GM19397 (cell line): ENCODE results near the gene MARF1.
"Not testable (repeated sequence)": the region's sequence is repeated elsewhere in the genome, so short reads cannot be mapped to it uniquely, and the experiment has no call there.

ENCODE experiments used
- ATAC-seq: cut with Tn5 transposase; IDR thresholded peaks from one replicate; pipeline ENCODE4 v1.9.1; 2021; ENCODE audit warnings: mild to moderate bottlenecking, moderate library complexity; ENCODE audit not compliant: unreplicated experiment

The MARF1 gene

DNA sequence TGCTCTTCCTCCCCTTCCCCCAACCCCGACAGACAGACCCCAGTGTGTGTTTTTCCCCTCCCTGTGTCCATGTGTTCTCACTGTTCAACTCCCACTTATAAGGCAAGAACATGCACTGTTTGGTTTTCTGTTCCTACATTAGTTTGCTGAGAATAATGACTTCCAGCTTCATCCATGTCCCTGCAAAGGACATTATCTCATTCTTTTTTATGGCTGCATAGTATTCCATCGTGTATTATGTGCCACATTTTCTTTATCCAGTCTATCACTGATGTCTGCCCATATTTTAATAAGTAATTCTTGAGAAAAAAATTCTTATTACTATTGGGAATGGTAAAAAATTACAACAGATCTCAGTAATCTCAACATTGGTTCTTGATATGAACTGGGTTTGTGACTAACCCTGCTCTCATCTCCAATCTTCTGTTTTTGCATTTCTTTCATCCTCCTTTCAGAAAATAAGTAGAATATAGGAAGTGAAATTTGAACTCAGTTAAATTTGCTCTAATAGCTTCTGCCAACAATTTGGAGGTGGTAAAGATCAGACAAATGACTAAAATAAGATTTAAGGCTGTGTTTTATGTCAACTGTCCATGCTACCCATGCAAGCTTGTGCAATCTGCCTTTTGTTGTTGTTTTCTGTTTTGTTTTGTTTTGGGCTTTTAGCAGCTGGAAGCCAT lies 11.1 kb downstream of the MARF1 start:
- no peak for ATAC-seq

DNA sequence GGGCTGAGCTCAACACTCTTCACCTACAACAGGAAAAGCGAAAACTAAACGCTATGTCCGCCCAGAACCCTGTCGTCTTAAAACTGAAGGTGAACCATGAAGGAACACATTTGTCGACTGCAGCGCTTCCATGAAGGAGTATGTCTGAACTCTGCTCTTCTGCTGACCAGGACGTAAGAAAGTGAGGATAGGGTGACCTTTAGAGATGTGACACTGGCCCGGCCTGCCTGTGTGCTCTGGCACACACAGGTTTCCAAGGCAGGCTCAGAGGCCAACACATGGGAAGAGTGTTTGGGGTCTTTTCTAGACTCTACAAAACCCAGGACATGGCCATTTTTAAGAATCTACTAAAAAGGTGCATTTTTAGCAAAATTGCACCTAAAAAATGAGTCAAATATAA lies 21.1 kb downstream of the MARF1 start:
- ATAC-seq = no peak

DNA sequence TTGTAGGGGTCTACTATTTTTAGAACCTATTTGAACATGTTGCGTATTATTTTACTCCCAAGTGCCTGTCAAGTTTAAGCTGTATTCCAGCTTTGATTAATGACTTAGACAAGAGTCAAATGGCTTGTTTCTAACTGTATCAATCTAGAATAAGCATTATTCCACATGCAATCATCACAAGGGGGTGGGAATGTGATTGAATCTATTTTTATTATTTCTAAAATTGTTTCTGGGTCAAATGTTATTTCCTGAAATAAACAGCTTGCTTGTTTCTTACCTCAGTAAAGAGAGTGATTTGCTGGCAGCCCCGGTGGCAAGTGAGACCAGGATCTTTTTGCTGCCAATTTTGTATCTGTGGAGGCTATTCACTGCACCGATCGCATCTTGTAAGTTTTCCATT lies 21.5 kb downstream of the MARF1 start:
- ATAC-seq = no peak

DNA sequence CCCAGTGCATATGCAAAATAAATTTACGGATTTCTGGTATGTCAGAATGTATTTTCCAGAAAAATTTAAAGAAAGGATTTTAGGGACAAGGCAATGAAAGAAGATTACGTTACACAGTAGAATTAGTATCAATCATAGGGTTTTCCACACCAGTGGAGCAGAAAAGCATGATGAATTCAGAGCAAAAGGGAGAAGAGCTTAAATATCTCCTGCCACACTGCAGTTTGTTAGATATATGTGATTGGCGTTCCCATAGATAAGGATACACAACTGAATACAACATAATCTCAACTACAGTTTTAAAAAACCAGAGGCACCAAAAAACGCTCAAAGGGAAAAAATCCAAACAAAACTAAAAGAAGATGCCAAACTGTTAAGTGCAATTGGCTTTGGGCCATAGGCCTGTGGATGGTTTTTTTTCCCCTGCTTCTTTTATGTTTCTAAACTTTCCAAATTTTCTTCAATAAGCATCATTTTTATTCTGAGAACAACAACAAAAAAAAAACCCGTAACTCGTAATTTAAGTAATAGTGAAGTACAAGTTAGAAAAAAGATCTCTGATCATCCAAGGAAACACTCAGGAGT lies 22.3 kb downstream of the MARF1 start:
- ATAC-seq = no peak

DNA sequence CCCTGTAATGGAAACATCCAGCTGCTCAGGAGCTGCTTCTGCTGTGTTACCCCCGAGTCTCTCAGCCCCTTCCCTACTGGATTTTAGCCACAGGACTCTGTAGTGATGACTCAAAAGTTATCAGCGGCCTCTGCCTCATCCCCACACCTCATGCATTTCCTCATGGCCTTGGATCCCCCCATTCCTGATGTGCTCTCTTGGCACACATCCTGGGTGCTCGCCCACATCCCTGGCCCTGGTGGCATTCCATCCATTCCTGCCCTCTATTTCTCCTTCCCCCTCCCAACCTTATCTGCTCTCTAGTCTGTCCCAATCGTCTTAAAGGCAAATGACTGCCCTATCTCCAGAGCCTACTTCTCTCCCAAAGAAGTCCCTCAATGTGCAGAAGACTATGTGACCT lies 24.6 kb downstream of the MARF1 start:
- ATAC-seq = no peak

DNA sequence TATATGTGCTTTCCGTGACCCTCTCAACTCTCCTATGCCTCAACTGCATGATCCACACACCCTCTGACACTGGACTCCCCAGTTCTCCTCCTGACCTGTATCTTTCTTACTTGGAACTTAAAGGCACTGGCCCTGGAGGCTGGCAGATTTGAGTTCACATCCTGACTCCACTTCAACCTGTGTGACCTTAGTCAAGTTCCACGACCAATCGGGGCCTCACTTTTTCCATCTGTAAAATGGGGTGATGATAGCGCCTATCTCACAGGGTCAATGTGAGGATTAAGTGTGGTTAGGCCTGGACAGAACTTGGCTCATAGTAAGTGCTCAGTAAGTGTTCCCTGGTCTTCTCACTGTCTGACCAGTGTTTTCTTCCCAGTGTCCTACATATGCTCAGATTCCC lies 25.1 kb downstream of the MARF1 start:
- ATAC-seq = no peak

DNA sequence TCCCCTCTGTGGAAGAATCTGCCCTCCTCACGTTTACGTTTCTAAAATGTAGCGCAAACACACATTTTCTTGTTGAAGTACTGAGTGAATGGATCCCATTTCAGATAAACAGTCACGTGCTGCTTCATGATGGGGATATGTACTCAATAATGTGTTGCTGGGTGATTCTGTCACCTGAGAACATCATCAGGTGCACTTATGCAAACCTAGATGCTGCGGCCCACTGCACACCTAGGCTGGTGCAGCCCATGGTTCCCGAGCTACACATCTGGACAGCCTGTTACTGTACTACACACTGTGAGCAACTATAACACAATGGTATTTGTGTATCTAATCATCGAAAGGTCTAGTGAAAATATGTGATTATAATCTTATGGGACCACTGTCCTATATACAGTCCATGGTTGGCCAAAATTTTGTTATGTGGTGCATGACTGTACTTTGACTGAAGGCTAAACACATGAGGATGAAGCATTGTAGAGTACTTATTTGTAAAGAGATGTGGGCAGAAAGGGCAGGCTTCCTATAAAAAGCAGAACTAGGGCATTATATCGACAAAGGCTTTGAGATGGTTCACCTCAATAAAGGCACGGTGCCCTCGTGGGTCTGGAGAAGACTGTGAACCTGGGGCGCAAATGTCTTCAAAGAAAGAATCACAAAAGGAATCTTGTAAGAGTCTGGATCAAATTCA lies 26.3 kb downstream of the MARF1 start:
- no peak for ATAC-seq

DNA sequence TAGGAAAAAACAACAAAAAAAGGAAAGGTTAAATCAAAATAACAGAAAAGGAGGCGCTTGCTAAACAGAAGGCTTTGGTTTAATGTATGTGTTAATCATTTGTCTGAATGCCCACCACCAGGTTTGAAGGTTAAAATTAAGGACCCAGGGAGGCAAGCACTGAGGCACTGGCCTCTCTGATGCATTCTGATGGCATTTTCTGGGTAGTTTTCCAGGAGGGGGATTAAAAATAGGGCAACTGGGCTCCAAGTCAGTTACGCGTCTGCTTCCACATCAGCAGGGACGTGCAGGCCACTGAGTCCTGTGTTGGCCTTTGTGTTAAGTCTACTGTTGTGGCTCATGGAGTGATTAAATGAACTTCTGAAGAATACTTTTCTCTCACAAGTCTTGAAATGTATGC lies 26.9 kb downstream of the MARF1 start:
- no peak for ATAC-seq

DNA sequence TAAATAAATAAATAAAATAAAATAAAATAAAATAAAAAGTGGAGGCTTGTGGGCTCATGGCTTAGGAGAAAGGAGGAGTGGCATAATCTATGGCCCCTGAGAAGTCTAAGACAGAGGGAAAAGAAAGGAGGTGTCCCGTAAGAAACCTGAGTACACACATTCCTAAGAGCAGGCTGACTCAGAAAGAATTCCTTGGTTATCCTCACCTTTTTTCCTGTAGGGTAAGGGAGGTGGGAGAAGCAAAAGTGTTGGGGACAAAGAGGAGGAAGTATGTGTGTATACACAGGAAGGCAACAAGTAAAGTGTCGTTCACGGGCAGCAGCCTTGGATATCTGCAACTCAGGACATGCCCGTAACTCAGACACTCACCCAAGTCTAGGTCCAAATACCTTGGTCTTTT lies 29.3 kb downstream of the MARF1 start:
- no peak for ATAC-seq

DNA sequence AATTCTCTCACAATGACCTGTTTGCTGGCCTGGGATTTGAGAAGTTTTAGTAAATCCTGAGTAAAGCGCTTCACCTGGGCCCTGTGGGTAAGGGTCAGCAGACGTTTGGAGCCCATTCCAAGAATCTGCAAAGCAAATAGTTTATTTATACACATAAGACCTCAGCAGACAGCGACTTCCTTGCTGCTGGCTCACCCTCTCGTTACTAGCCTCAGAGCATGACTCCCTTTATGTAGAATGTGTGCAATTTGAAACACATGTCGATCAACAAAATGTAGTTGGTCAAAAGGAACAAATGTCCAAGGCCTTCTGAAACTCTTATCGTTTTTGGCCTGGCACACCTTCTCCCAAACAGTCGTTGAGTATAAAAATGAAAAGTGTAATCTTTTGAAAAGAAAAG lies 31.3 kb downstream of the MARF1 start:
- ATAC-seq = no peak

DNA sequence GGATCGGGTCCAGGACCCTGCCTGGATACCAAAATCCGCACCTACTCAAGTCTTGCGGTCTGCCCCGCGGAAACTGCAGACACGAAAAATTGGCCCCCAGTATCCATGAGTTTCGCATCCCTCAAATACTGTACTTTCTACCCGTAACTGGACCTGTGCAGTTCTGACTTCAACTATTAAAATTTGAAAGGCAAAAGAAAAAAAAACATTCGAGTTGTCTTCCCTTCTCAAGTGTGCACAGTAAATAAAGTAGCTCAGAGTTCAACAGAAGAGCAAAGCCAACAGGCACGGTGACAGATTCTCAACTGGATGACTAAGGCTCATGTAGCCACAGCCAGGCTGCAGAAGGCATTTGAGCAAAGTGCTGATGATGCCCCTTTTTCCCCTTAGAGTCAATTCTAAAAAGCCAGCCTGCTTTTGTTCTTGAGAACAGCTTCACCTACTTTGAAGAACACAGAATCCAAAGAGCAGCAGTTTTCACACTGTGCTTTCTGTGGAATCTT lies 32.5 kb downstream of the MARF1 start:
- no peak for ATAC-seq

DNA sequence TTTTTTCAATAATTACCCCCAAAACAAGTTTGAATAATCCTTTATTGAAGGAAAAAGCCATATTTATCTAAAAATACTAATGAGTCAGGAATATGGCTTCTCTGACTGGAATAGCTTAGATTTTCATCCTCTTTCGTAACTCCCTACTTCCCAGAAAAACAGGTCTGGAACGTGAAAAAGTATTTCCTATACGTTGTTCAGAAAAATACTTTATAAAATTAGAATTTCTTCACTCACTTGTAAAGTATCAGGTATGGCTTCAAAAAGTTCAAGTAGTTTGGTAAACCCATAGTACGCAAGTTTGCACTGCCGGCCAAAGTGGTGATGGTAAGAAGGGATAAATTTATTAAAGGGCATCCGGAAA lies 33.7 kb downstream of the MARF1 start:
- ATAC-seq = no peak

DNA sequence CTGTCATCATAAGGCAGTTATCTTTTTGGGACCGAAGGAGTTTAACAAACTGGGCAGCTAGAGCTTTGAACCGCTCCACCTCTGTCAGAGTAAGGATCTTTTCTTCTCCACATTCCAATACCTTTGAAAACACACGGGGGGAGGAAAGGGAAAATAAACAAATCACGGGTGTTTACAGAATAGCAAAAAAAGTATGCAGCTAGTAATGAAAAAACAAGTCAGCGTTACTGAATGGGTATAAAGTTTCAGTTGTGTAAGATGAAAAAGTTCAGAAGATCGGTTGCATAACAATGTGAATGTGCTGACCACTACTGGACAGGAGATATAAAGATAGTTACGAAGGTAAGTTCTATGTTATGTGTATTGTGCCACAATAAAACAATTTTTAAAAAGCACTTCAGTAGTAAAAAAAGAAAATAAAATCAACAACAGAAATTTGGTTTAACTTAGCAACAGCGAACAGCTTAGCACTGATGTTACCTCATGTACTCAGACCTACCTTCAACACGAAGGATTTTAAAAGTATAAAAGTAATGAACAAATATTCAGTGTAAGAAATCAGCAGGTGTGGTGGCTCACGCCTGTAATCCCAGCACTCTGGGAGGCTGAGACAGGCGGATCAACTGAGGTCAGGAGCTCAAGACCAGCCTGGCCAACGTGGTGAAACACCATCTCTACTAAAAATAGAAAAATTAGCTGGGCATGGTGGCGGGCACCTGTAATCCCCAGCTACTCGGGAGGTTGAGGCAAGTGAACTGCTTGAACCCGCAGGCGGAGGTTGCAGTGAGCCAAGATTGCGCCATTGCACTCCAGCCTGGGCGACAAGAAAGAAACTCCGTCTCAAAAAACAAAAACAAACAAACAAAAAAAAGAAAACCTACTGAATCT lies 34.3 kb downstream of the MARF1 start:
- ATAC-seq = no peak

DNA sequence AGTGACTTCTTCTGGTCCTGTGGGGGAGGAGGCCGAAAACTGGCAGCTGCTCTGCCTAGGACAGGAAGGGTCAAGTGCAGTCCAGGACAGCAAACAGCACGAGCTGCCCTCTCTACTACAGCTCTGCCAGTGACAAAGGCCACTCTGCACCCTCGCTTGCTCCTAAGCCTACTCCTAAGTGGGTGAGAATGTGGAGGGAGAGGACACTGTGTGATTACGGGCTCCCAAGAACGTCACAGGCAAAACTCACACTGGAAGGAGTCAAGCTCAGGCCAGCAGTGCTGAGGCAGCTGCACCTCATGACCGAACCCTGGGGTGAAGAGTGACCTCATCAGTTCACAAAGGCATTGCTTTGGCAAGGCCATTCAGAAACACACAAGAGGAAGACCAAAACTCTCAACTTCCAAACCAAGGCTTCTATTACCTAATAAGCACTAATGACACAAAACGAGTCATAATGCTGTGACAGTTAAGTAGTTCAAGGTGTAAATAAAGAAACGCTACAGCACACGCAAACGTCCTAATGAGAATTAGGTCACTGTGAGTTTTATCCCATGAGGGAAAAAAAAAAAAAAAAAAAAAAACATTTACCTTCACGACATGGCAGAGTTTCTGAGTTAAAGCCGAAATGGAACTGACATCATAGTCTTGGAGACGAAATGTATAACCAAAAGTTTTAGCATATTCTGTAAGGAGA lies 35.1 kb downstream of the MARF1 start:
- ATAC-seq = no peak

DNA sequence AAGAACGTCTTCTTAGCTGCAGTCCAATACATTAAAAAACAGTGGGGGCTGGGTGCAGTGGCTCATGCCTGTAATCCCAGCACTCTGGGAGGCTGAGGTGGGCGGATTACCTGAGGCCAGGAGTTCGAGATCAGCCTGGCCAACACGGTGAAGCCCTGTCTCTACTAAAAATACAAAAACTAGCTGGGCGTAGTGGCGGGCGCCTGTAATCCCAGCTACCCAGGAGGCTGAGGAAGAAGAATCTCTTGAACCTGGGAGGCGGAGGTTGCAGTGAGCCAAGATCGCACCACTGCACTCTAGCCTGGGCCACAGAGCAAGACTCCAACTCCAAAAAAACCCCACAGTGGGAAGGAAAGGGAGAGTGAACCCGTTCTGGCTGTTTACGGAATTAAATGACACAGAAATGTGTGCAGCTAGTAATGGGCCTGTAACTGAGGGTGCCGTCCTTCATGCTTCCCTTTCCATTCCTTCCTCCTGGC lies 35.7 kb downstream of the MARF1 start:
- not testable (repeated sequence) for ATAC-seq

DNA sequence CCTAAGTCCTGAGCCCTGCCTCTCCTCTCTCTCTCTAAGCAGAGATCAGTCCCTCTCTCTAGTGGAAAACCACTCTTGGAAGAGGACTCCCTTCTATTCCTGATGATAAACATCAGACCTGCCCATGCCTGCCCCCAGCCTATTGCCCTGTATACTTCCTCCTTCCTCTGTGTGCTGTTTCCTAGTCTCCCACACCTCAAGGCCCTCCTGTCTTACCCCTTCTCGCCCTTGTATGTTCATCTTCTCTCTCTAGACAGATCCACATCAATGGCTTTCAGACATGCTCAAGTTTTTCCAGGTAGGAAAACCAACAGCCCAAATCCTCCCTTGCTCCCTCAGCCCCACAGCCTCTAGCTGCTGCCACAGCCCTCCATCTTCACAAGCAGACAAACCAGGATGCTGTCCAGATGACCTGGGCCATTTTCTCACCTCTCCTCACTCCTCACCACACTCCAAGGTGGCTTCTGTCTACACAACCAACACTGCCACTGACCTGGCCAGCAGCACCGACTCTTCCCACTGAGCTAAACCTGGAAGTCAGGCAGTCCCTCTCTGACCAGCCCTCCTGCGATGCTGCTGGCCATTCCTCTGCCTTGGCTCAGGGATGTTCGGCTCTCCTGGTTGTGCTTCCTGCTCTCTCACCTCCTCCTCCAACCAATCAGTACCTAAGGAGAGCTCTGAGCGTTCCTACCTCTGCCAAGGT lies 36.3 kb downstream of the MARF1 start:
- ATAC-seq = no peak

DNA sequence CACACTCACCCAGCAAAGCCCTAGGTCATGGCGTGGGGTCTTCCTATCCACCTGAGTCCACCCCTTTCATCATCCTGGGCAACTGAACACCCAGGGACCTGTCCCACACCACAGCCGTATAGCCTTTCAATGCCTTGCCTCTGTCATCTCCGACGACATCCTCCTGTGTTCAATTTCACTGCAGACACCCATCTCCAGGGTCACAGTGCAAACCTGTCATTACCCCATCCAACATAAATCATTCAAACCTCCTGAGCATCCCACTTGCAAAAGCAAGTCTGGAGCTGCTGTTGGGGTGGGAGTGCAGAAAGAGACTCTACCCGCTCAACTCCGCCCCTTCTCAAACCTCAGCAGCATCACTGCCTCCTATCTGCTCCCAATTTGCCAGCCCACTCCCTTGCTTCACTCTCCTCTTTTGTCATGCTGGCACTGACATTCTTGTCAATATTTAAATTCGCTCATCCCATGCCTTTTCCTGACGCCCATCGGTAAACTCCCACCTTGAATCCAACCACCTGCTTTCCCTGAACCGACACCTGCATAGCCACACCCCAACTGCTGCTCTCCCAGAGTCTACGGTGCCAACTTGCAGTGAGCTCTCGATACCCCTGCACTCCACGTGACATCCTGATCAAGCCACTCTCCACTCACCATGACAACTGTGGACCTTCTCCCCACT lies 37.0 kb downstream of the MARF1 start:
- ATAC-seq = no peak

DNA sequence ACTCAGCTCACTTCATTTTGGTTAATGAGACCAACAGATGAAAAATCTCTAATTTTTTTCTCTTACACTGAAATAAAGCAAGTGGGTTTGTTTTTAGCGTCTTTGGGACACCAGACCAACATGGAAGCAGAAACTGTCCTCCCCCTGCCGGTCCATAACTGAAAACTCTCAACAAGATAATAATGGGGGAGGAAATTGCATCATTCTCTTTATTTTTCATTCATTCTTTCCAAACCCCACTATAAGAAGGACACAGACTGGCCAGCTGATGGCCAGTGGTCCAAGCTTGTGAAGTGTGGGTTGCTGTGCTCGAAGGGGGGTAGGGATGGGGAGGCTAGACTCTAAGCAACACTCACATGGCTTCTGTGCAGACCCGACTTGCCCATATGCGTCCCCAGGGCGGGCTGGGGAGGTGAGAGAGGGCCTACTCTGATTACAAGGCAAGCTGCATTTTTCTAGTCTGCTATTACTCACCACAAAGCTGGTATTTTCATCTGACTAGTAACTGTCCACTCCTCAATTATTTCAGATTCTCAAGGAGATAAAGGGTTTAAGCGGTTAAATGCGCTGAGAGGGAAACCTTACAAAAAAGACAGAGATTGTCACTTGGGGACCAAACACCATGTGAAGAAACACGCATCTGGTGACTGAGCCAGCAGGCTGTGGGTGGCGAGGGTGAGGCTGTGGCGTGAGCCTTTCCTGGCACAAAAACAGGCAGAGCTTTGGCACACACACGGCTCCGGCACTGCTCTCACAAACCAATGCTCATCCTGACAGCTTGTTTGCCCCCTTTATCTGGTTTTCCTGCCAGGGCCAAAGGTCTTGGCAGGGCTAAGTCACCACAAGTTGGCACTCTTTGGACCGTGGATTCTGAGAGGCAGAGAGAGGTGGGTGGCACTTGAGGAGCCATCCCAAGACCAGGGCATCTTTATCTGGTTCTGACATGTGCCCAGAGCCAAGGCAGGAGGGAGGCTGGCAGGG lies 38.2 kb downstream of the MARF1 start:
- no peak for ATAC-seq
